NCI-H146 treated with DMSO at 0.1 percent for 48 hours (cell line): ENCODE results near the gene LRIT1.
"Not testable (repeated sequence)": the region's sequence is repeated elsewhere in the genome, so short reads cannot be mapped to it uniquely, and the experiment has no call there.

Experiments used
- DNase-seq: peaks from one replicate; lab custom pipeline; 2025; ENCODE audit not compliant: unreplicated experiment; lab: John Stamatoyannopoulos, UW

Gene LRIT1

DNA sequence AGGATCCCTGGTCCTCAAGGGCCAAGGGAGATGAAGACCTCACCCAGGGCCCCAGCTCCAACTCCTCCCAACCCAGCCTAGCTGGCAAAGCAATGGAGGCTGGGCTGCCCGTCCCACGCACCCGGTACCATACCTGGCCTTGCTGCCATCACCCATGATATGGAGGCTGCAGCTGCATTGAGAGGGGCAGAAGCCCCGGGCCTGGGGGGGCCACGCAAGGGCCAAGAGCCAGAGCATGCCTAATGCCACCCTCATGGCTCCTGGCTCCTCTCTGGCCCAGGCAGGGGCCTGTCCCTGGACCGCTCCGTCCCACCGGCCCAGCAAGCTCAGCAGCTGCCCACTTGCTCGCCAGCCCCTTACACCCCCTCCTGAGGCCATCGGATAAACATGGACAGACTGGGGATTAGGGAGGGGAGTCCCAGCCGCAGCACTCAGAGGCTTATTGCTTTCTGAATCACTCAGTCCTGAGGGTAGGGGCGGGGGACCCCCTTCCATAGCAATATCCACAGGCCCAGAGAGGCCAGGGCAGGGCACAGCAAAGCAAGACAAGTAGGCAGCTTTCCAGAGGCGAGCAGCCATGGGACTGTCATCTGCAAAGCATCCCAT is at the start of gene LRIT1:
Gene LRIT1, minus strand, starts transcription at position 362 of the 606 bp plus-strand sequence. Its CDS starts 107 bp downstream, at position 255.
- no peak for DNase-seq

GRCh38 chr10:84290235-84290634 is 48.9 kb upstream of the LRIT1 start:
- DNase-seq = no peak

GRCh38 chr10:84289521-84290200 is 48.3 kb upstream of the LRIT1 start:
- DNase-seq = peak; percentile 46

DNA sequence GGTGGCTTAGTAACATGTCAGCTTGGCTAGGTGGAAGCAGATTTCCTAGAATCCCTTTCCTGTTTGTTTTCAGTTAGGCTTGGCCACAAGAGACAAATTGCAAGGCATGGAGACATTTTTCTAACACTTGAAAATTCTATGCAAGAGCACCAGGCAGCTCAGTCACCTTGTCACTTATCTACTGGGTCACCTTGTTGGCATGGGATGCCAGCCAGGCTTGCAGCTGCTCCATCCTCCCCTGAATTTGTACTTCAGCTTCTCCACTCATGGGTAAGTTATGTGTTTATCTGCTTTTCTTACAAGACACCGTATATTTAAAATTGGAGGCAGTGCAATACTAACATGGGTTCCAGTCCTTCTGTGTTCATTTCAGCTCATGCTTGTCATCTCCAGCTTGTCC is 46.8 kb upstream of the LRIT1 start:
- DNase-seq = no peak

DNA sequence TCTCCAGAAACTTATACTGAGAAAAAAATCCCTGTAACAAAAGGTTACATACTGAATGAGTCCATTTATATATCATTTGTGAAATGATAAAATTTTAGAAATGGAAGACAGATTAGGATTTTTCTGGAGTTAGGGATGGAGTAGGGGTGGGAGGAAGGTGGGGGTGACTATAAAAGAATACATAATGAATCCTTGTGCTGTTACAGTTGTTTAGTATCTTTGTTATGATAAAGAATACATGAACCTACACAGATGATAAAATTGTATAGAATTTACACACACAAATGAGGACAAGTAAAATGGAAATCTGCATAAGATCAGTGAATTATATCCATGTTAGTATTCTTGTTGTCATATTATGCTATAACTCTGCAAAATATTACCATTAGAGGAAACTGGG is 45.3 kb upstream of the LRIT1 start:
- no peak for DNase-seq

- not testable (repeated sequence) for DNase-seq
Measured at GRCh38 chr10:84279876-84280475, 38.6 kb upstream of the LRIT1 start.

DNA sequence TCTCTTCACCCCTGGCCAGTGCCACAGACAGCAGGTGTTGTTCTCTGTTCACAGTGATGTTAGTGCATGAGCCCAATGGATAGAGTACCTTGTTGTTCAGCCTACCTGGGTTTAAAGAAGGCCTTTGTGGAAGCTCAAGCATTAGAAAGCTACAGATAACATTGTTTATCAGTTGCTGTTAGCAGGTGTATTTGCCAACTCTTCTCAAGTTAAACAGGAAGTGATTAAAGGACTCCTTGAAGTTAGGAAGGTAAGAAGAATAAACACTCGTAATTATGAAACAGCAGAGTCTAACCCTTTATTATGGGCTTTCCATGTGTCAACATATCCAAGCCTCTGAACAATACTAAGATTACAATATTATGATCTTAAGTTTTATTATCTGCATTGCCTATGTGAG is 29.4 kb upstream of the LRIT1 start:
- peak; percentile 98 for DNase-seq

- no peak for DNase-seq
Measured at GRCh38 chr10:84269773-84270172, 28.4 kb upstream of the LRIT1 start.

DNA sequence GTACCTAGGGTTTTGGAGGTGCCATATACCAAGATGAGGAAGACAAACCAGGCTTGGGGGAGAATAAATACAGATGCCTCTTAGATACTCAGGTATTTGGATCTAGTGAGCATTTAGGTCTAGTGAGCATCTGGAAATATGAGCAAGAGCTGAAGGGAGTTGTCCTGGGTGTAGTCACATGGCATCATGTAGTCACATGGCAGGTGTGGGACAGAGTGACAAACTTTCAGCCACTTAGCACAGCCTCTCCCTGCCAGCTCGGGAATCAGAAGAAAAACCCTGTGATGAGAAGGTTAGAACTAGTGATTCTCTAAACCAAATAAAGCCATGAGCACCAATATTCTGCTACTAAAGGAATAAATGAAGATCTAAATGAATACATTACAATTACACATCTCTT is 27.8 kb upstream of the LRIT1 start:
- no peak for DNase-seq

DNA sequence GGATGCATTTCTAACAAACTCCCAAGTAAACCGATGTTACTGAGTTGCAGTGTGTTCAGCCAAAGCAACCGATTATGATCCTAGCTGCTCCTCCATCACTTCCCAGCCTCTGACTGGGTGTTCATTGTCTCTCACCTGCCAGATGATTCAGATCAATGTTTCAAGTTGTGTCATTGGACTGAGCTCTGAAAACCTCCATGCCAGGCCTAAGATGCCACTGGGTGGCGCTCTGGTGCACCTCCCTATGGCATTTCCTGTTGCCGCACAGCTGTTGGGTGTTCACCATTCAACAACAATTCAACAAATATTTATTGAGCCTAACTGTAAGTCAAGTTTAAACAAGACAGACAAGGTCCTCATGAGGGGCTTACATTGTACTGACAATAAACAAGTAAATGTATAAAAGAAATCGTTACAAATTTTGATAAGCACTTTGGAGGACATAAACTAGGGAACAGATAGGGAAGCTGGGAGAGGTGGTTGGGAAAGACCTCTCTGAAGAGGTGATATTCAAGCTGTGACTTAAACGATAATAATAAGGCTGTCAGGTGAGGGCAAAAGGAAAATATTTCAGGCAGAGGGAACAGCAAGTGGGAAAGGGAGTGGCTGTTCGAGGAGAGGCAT is 26.3 kb upstream of the LRIT1 start:
- DNase-seq = peak; percentile 88

DNA sequence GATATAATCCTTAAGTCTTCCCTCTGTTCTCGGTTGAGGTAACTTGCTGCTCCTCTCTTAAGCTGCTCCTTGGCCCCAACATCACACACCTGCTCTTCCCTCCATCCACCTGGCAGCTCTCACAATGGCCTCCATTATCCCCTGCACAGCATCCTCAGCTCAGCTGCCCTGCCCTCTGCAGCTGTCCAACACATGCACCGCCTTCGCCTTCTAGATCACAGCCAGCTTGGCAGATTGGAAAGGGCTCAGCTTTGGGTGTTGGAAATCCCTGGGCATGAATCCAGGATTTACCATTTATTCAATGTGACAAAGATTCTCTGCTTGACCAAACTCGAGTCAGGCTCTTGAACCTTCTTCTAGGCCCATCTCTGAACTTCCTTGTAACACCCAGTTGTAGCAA is 24.1 kb upstream of the LRIT1 start:
- peak; percentile 95 for DNase-seq

DNA sequence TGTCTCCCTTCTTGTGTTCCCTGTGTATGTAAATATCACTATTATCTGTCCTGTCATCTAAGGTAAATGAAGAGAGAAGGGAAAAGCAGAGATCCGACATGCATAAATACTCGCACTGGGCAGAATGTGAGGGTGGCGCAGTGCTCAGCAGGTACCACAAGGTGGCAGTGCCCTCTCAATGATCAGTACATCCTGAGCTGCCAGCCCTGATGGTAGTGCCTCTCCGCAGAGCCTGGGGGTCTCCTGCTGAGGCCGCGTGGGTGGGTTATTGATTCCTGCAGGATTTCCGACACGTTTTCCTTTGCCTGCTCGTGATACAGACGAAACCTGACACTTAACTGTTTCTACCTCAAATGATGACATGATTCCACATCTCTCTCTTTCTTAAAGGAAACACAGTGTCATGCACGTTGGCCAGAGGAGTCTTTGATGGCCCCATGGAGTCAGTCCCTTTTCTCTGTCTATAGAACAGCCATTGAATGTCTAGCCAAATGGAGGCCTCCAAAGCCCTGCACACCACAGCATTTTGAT is 23.3 kb upstream of the LRIT1 start:
- peak; percentile 85 for DNase-seq

DNA sequence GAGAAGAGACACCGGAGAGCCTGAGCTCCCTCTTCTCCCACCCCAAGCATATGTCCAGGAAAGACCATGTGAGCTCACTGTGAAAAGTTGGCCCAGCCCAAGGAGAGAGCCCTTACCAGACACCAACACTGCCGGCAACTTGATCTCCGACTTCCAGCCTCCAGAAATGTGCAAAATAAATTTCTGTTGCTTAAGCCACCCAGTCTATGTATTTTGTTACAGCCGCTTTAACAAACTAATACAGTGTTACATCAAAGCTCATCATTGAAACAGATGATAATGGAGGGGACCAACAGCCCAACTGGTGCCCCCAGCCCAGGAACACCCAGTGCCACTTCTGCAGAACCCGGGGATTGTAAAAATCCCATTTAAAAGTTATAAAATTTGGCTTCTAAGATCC is 22.4 kb upstream of the LRIT1 start:
- no peak for DNase-seq

DNA sequence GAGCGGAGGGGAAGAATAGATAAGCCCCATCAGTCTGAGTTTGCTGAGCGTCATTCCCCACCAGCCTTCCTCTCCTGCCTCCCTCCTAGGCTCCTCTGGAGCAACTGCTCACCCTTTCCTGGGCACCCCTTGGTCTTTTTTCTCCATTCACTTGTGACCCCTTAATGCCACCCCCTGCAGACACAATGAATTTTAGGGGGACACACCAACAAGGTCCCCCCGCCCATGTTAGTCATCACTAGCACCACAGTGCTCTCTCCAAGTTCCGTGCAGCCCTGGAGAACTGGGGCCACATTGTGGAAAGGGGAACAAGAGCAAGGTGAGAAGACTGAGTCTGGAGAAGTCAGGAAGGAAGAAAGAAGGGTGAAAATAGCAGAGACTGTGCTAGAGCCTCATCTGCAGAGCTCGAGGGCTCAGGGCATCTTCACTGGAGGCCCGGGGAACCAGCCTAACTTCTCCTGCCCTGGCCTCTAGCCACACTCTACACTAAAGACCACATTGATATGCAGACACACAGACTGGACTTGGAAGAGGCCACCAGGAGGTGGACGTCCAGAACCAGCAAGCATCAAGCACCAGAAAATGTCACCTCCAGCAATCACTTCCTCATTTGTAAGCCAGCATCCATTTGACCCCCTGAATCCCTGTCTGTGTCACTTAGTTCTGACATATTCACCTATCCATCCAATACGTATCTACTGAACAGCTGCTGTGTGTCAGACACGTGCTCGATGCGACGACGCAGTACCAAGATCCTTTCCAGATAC is 21.0 kb upstream of the LRIT1 start:
- no peak for DNase-seq

DNA sequence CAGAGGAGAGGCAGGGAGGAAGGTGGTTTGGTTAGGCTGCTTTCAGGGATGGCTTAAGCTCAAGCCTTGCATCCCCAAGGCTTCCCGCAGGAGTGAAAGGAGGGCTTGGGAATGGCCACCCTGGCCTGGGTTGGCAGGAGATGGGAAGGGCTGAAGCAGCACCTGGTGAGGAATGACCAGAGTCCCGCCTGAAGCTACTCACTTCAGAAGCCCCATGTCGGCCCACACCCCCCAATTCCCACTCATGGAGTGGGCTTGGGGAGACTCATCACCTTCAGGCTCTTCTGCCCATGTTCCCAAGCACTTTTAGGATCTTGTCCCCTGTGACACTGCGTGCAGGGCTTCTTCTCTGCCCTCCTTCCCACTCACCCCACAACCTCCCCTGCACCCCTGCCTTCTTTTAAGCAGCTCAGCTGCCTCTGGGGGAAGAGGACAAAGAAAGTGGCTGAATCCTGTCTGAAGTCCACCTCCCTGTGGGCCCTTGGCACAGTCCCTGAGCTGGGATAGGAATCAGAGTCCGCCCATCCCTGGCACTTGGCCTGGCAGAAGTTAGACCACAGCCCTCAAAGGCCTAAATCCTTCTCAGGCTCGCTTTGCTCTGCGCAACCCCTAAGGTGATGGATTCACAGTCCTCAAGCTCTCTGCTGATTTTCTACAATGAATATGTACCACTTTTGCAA is 20.0 kb upstream of the LRIT1 start:
- DNase-seq = no peak

GRCh38 chr10:84258034-84258695 is 16.8 kb upstream of the LRIT1 start:
- no peak for DNase-seq

GRCh38 chr10:84257343-84258020 is 16.1 kb upstream of the LRIT1 start:
- DNase-seq = no peak

GRCh38 chr10:84256510-84257342 is 15.4 kb upstream of the LRIT1 start:
- DNase-seq = no peak
